CMK (cell line): ENCODE data around the gene FXYD6.
"Not testable (repeated sequence)": the region's sequence is repeated elsewhere in the genome, so short reads cannot be mapped to it uniquely, and the experiment has no call there.

Source experiments
- DNase-seq: peaks from one replicate; pipeline ENCODE4 v3.0.0-alpha.2; 2010; ENCODE audit warnings: low read depth

The FXYD6 gene

DNA sequence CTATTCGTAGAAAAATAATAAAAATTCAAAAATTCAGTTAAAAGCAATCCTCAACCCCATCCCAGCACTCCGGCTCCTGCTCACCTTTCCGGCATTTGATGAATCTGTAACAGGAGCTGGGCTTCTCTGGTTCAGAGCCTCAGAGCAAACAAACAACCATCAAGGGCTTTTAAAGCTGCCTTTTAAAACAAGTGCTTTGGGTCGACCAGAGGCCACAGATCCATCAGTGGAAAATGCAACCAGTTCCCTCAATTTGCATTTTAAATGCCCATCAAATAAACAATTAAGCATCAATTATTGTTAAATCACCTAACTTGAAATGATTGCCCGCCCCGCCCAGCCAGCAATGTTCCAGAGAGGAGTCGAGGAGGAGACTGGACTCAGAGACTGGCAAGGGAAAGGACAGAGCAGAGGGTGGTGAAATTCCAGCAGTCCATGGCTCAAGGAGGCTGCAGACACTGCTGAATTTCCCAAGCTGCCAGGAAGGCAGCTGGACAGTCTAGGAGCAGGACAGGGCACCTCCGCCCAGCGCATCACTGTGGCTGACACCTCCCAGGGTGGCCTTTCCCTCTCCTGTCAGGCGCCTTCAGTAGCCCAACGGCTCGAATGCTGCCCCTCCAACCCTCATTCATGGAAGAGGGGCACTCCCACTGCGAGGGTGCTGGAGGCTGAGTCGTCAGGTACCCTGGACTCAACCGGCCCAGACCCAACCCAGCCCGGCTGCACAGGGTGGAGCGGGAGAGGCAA is 7.5 kb downstream of the FXYD6 start:
- DNase-seq, result no peak

DNA sequence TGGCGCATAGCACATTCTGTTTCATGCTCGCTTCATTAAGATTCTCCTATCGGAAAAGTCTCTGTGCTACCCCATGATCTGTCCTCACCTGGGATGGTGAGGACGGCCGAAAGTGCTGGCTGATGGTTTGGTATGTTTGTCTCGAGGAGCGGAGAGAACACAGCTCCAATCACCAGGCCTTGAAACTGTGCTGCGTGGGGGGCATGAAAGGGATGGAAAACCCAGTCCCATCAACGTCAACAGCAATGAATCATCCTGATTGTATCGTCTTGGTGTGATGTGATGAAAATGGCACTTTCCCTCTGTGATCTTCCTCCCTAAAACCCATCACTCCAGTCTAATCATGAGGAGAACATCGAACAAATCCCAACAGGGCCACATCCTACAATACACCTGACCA is 8.4 kb downstream of the FXYD6 start:
- DNase-seq, result no peak

DNA sequence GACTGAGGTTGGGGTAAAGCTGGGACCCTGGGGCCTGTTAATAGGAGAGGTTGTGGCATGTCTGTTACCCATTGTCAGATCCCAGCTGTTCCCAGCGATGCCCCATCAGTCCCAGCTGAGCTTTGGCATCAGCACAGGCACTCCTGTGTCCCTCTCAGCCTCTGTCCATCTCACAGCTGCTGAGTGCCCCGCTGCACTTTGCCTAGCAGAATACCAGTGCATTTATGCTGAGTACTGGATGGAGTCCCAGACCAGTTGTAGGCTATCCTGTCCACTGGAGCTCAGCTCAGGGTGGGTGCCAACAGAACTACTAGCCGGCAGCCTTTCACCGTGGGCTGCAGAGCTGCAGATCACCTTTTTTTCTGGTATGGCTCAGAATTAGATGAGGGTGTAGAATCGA is 9.9 kb downstream of the FXYD6 start:
- no peak for DNase-seq

DNA sequence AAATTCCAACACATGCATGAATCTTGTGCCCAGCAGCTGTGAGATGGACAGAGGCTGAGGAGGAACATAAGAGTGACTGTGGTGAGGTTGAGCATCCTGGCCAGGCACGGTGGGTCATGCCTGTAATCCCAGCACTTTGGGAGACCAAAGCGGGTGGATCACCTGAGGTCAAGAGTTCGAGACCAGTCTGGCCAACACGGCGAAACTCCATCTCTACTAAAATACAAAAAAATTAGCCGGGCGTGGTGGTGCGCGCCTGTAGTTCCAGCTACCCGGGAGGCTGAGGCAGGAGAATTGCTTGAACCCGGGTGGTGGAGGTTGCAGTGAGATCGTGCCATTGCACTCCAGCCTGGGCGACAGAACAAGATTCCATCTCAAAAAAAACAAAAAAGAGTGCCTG is 10.9 kb downstream of the FXYD6 start:
- DNase-seq, result not testable (repeated sequence)

DNA sequence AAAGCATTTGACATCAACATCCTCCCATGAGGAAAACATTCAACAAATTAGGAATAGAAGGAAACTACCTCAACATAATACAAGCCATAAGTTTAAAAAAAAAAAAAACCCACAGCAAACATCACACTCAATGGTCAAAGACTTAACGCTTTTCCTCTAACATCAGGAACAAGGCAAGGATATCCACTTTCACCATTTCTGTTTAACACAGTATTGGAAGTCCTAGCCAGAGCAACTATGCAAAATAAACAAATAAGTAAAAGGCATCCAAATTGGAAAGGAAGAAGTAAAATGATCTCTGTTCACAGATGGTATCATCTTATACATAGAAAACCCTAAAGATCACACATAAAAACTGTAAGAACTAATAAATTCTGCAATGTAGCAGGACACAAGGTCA is 13.1 kb downstream of the FXYD6 start:
- no peak for DNase-seq

DNA sequence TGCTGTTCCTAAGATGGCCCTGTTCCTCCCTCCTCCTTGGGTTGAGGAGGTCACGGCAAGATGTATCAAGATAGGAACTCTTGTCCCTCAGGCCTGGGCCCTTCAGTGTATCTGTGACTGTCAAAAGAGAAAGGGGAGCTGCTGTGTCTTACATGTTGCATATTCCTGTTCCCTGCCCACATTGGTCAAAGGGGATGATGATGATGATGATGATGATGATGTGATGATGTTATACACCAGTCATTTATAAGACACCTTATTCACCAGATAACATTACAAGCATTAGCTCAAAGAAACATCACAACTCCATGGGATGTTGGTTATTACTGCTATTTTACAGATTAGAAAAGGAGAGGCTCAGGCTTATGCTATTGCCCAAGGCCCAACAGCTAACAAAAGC is 13.7 kb downstream of the FXYD6 start:
- no peak for DNase-seq

DNA sequence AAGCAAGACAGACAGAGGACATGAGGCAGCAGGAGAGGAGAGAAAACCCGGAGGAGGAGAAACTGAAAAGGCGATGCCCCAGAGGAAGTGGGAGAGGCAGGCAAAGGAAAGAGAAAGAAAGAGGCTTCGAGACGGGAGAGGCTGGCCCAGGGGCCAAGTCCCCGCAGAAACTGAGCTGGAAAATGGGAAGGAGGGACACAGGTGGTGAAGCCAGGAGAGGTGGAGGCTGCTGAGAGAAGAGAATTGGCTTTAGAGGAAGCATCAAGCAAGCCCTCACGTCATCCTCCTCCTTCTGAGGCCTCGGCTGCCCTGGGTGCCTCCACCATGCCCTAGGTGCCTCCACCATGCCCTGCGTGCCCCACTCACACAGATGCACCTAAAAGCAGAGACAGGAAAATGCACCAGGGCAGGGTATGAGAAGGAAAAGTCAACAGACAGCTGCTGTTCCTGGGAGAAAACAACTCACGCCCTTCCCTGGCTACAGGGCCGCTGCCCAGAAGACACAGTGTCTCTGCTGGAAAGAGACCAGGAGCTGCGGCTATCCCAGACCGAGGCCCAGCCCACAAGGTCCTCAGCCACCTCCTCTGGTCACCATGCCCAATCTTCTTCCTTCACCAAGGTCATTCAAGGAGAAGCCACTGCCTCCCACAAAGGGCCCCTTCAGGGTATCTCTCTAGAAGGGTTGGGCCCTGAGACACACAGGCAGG is 14.3 kb downstream of the FXYD6 start:
- no peak for DNase-seq

DNA sequence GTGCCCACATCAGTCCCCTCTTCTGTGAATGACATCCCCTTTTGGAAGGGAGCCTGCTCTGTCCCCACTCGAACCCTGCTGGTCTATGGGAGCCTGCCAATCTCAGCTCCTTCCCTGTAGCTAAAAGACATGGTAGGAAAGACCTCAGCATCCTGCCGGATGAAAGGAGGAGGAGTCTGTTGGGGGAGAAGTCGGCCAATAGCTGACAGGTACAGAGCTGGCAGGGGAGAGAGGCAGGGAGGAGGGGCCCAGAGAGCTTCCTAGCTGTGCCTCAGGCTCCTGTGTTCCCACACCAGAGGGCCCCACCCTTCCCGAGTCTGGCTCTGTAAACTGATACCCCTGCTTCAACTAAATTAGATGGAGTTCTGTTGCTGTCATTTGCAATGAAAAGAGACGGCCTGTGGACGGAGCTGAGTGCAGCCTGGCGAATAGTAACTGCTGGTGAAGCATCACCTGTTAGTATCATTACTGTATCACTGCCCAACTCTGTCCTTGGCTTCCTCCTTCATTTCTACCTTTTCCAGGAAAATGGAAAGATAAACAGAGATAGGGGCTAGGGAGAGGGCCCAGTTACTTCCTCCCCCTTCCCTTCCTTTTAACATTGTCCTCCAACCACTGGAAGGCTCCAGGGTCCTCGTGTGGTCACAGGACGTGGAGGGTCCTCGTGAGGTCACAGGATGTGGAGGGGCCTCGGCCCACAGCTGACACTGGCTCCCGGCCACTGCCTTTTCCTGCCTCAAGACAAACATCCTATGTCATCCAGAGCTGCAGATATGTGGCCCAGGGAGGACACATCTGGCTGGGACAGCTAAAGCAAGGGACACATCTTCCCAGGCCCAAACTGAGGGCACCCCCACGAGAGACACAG is 15.1 kb downstream of the FXYD6 start:
- peak; percentile 49 for DNase-seq

DNA sequence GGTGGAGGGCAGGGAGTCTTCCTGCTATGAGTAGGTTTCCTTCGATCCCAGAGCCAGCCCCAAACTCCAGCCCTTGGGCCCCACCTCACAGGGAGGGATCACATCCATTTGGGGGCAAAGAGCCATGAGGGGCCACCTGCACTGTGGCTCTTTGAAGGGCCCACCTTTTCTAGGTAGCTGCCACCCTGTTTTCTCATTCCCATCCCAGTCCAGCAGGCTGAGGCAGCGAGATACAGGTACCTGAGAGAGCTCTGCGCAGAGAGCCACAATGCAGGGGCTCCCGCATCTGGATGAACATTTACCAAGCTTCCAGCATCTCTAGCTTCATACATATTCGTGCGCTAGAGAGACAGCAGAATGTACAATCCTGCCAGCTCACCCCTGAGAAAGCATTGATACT is 16.3 kb downstream of the FXYD6 start:
- no peak for DNase-seq

DNA sequence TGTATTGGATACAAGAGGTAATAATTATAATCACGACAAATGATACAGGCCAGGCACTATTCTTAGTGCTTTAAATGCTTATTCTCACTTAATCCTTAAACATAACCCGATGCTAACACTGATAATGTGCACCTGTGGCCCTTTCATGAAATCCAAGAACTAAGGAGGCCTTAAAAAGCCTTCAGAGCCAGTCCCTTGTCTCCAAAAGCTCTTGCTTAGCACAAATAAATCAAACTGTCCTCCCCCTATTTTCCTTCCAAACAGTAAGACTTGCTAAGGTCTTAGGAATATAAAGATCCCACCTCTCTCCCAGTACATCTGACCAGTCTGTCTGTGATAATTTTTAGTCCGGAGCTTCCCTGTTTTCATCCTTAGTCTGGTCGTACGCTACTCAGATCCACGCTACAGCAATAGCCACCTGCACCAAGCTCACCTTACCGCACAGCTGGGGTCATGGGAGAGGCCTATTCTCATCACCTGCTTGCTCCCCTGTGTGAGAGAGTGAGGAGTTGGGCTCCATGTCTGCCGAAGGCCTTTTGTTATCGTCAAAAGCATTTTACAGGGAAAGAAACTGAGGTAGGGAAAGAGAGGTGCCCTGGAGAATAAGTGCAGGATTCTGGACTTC is 16.9 kb downstream of the FXYD6 start:
- DNase-seq, result no peak

DNA sequence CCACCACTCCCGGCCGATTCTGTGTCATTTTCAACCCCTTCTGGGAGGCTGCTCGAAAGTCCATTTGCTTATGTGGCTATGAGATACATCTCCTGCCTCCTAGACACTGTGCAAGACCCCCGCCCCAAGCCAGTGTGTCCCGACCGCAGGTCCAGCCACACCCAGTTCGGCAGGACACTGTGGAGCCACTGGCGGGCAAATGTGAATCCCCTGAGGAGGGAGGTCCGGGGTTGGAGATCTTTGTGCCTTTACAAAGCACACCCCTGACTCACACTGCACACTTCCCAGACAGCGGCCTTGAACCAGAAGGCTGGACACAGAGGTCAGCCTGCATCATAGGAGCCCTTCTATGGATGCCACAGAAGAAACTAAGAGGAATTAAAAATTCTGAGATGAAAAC is 17.4 kb downstream of the FXYD6 start:
- DNase-seq, result no peak

DNA sequence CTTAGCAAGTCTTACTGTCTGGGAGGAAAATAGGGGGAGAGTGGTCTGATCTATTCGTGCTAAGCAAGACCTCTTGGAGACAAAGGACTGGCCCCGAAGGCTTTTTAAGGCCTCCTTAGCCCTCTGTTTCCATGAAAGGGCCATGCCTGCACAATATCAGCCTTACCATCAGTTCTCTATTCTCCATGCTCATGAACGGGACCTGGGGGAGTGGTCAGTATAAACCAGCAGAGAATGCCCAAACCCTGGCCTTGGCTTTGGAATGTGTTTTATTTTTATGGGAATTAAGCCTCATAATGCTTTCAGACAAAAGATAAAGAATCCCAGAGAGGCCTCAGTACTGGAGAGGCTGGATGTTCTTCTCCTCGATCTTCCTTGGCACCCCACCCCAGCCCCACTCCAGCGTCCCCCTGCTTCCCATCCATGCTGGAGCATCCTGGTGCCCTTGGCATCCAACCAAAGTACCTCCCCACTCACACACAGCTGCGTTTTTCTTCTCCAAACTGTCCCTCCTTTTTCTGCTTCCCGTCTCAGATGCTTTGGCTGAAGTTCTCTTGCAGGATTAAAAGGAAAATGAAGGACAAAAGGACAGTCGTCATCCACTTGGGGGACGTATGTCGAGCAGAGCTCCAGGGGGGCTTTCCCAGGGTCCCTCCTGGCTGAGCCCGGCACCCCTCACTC is 18.6 kb downstream of the FXYD6 start:
- DNase-seq, result no peak

DNA sequence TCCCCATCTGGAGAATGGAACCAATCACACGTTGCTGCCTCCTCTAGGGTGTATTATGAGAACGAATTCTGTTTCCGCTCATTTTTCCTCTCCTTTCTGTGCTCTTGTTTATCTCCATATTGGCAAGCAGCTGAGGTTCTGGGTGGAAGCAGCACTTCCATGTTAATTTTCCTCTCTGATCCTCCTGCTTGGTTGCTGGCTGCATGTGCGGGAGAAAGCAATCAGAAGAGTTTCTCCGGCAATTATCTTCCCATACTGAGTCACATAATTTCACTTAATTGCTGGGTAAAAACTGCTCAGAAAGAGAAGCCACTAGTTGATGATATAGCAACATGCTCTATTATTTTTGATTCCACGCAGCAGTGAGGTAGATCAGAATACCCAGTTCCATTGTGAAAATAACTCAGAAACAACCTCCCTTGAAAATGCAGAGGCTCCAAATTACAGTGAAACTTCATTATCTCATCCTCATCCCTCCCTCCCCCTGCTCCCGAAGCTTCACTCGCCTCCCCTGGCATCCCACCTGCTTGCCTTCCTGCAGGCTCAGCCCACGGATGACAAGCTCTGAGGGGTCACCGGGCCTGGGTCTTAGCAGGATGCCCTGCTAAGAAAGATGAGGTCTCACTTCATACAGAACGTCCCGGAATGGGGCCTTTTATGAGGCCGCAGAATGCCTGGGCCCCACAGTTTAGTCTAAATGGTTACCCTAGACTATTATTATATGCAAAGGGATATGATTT is 20.4 kb downstream of the FXYD6 start:
- no peak for DNase-seq

DNA sequence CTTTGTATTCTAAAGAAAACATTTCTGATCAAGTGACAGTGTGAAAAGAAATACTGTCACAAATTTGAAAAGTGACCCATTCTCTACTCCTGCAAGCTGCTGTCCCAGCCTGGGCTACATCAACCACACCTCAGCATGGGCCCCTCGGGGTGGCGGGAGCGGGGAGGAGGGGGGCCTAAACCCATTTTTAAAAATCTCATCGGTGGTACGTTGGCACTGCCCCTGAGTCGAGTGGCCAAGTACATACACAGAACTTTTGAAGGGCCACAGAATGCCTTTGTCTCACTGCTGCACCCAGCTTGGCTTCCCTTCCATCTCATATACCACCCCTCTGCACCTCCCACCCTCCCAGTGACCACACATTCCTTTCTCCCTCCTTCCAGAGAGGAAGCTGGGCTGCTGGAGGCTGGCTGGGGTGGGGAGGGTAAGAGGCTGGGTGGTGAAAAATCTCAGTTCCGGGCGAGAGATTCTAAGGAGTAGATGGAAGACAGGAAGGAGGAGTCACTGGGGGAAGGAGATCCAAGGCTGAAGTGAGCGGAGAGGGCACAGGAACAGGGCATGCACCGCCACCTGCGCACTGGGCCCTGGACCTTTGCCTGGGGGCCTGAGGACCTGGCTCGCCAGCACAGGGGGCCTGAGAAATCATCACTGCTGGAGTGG is 21.1 kb downstream of the FXYD6 start:
- DNase-seq, result no peak

DNA sequence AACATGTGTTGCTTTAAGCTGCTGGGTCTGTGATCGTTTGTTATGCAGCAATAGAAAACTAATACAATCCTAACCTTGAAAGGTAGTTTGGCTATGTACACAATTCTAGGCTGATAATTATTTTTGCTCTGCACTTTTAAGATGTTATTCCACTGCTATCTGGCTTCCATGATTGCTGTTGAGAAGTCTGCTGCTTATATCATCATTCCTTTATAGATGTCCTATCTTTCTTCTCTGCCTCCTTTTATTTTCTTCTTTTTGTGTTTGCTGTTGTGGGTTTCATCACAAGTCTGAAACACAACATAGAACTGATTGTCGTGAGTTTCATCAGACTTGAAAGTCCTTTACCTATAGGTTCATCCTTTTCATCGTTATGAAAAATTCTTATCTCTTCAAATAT is 24.1 kb downstream of the FXYD6 start:
- DNase-seq, result no peak

DNA sequence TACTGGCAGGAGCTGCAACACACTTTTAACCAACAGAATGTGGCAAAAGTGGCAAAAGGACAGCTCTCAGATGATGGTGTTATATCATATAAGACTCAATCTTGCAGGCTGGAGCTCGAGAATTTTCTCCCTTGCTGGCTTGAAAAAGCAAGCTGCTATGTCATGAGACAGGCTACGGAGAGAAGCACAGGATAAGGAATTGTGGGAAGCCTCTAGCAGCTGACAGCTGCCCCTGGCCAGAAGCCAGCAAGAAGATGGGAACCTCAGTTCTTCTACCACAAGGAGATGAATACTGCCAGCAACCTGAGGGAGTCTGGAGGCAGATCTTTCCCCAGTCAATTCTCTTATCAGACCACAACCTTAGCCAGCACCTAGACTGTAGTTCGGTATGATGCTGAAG is 24.6 kb downstream of the FXYD6 start:
- no peak for DNase-seq

DNA sequence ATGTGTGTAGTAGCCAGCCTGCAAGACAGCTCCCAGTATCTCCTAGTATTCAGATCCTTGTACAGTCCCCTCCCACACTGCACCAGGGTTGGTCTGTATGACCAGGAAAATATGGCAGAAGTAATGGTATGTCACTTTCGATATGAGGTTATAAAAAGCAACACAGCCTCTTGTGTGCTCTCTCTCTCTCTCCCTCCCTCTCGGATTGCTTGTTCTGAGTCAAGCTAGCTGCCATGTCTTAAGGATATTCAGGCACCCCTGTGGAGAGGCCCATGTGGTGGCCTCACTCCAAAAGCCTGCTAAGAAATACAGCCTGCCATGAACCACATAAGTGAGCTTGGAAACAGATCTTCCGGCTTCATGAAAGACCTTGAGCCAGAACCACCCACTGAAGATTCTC is 25.4 kb downstream of the FXYD6 start:
- no peak for DNase-seq

DNA sequence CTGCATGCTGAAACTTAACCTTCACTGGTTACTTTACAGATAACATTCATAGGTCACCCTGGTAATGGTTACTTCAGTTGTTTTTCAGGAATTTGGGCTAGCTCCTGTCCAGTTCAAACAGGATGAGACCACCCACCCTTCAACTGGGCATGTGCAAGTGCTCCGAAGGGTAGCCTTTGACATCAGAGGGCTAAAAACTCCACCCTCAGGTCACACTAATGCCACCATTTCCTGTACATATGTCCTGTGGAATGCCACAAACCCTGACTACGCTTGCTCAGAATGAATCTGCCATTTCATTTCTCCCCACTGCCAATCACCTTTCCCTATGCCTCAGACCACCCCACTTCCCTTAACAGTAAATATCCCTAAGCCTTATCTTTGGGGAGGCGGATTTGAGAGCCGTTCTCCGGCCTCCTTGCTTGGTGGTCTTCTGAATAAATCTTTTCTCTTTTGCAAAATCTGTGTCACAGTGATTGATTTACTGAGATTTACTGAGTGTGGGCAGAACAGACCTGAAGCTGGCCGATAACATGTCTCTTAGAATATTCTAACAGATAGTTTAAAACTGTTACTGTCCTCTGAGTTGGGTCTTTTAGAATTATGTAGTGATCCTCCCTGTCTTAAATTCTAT is 26.6 kb downstream of the FXYD6 start:
- DNase-seq, result no peak

DNA sequence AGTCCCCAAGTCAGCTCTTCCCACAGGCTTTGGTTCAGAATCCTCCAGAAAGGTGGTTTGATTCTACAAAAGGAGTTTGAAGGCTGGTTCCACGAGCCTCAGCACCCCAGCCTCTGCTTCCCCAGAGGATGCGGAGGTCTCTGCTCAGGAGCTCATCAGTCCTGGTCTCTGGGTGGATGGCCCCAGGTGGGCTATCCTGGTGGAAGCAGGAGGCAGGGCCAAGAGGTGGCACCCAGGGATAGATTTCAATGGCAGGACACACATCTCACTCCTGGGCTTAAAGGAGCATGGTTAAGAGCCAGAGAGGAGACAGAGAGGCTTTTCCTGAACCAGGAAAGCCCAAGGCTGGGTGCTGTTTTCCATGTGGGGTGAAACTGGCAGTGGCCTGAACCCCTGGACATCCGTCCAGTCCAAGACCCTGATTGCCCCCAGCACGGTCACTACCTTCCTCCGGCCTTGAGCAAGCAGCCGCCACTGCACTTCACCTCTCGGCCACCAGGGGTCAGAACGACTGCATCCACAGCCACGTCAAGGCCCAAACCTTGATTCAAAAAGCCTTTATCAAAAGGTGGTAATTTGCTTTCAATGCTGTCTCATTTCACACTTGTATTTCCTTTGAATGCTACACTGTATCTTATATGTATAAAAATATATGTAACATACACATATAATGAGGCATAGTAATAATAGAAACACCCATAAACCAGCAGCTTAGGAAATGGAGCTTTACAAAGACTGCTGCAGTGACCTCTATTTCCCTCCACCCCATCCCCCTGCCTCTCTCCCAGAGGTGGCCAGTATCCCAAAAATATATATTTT is 32.6 kb downstream of the FXYD6 start:
- DNase-seq, result peak; percentile 49
